Parathyroid adenoma (tissue), 2 donors: ENCODE data around the gene ACER1.
A peak's percentile ranks its signal among the peaks of the same experiment; 100 is the strongest.

Experiments used
- H2AFZ ChIP-seq: fragments of 300-600 bp; sonication (generic); one replicate; pipeline ENCODE4 v1.7.0; 2017; ENCODE audit warnings: antibody characterized with exemption, mild to moderate bottlenecking
- H3K27ac ChIP-seq: fragments of 300-600 bp; sonication (generic); one replicate; pipeline ENCODE4 v1.7.0; 2017
- H3K27me3 ChIP-seq: fragments of 300-600 bp; sonication (generic); one replicate; pipeline ENCODE4 v1.7.0; 2017; ENCODE audit warnings: low read length; ENCODE audit not compliant: control insufficient read depth, insufficient read depth
- H3K36me3 ChIP-seq: fragments of 300-600 bp; sonication (generic); one replicate; pipeline ENCODE4 v1.7.0; 2017; ENCODE audit warnings: low read length; ENCODE audit not compliant: control insufficient read depth, insufficient read depth
- H3K4me1 ChIP-seq: fragments of 300-600 bp; sonication (generic); one replicate; pipeline ENCODE4 v1.7.0; 2017; ENCODE audit warnings: control low read depth
- H3K4me2 ChIP-seq: fragments of 300-600 bp; sonication (generic); one replicate; pipeline ENCODE4 v1.7.0; 2017; ENCODE audit warnings: low read length
- H3K4me3 ChIP-seq: fragments of 300-600 bp; sonication (generic); one replicate; pipeline ENCODE4 v1.7.0; 2017; ENCODE audit warnings: low read depth, low read length
- H3K79me2 ChIP-seq: fragments of 300-600 bp; sonication (generic); one replicate; pipeline ENCODE4 v1.7.0; 2017; ENCODE audit warnings: control low read depth
- H3K9ac ChIP-seq: fragments of 300-600 bp; sonication (generic); one replicate; pipeline ENCODE4 v1.7.0; 2017; ENCODE audit warnings: mild to moderate bottlenecking
- H3K9me3 ChIP-seq: fragments of 300-600 bp; sonication (generic); one replicate; pipeline ENCODE4 v1.7.0; 2017; ENCODE audit warnings: low read length; ENCODE audit not compliant: control insufficient read depth
- TF ChIP-seq, protein P1 (sequence below): fragments of 300-600 bp; sonication (generic); IDR thresholded peaks from one replicate; pipeline ENCODE4 v1.7.0; 2017; ENCODE audit warnings: antibody characterized with exemption, mild to moderate bottlenecking
- donor health status: primary hyperparathyroidism.

Gene ACER1

DNA sequence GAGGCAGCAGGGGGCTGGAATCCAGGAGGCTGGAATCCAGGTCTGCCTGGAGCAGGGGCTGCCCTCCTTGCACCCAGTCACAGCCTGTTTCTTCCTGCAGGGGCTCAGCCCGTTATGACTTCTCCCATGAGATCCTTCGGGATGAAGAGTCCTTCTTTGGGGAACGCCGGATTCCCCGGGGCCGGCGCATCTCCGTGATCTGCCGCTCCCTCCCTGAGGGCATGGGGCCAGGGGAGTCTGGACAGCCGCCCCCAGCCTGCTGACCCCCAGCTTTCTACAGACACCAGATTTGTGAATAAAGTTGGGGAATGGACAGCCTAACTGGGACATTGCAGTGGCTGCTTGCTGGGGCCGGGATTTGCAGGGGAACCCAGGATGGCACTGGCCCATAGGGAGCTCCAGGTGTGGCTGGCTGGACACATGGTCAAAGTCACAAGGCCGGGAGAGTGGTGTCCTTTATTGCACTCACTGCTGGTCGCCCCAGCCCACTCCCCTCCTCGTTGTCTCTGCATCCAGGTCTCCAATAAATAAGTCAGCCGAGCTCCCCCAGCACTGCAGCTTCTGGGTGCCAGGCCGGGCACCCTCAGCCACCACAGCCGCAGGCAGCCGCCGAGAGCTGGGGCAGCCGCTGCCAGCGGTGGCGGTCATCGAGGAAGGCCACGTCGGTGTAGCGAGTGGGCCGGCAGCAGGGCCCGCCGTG, 41.4 kb upstream of the ACER1 start:
- H2AFZ ChIP-seq = no peak overlapping the region
- no peaks in the 10 kb centered on the region for H3K36me3 ChIP-seq
- no peaks in the 10 kb centered on the region for H3K27me3 ChIP-seq
- H3K27ac ChIP-seq = no peak overlapping the region
- no peaks in the 10 kb centered on the region for H3K79me2 ChIP-seq
- H3K4me2 ChIP-seq = no peak overlapping the region
- H3K9ac ChIP-seq = no peak overlapping the region
- H3K4me3 ChIP-seq = no peak overlapping the region
- no peaks in the 10 kb centered on the region for H3K4me1 ChIP-seq
- no peaks in the 10 kb centered on the region for H3K9me3 ChIP-seq
- TF ChIP-seq, protein P1, sequence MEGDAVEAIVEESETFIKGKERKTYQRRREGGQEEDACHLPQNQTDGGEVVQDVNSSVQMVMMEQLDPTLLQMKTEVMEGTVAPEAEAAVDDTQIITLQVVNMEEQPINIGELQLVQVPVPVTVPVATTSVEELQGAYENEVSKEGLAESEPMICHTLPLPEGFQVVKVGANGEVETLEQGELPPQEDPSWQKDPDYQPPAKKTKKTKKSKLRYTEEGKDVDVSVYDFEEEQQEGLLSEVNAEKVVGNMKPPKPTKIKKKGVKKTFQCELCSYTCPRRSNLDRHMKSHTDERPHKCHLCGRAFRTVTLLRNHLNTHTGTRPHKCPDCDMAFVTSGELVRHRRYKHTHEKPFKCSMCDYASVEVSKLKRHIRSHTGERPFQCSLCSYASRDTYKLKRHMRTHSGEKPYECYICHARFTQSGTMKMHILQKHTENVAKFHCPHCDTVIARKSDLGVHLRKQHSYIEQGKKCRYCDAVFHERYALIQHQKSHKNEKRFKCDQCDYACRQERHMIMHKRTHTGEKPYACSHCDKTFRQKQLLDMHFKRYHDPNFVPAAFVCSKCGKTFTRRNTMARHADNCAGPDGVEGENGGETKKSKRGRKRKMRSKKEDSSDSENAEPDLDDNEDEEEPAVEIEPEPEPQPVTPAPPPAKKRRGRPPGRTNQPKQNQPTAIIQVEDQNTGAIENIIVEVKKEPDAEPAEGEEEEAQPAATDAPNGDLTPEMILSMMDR = no peak

DNA sequence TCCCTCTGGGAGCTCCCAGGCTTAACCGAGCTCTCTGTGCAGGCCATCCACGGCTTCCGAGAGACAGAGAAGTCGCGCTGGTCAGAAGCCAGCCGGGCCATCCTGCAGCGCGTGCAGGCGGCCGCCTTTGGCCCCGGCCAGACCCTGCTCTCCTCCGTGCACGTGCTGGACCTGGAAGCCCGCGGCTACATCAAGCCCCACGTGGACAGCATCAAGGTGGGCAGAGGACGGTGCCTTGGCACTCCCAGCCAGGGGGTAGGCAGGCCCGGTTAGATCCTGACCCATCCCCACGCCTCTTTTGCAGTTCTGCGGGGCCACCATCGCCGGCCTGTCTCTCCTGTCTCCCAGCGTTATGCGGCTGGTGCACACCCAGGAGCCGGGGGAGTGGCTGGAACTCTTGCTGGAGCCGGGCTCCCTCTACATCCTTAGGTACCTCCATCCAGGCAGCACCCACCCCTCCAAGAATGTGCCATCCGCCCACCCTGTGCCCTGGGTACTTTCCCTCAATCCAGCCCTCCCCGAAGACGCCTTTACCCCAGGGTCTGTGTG, 40.8 kb upstream of the ACER1 start:
- no peak overlapping the region for H3K4me2 ChIP-seq
- no peak overlapping the region for H3K27ac ChIP-seq
- no peak overlapping the region for H2AFZ ChIP-seq
- no peaks in the 10 kb centered on the region for H3K4me1 ChIP-seq
- no peaks in the 10 kb centered on the region for H3K79me2 ChIP-seq
- no peaks in the 10 kb centered on the region for H3K36me3 ChIP-seq
- TF ChIP-seq, protein P1 = no peak
- H3K9ac ChIP-seq = no peak overlapping the region
- H3K4me3 ChIP-seq = no peak overlapping the region
- H3K9me3 ChIP-seq = no peaks in the 10 kb centered on the region
- H3K27me3 ChIP-seq = no peaks in the 10 kb centered on the region

DNA sequence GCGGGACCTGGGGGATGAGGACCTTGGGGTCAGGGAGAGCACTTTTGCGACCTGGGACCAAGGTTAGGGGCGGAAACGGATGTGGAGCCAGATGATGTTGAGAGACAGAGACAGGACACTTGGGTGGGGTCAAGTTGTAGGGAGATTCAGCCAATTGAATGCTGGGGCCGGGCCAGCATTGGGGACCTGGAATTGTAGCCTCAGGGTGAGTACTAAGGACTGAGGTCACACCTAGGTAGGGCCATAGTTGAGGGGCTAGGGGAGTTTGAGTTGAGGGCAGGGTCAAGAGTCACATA, 40.3 kb upstream of the ACER1 start:
- TF ChIP-seq, protein P1 = no peak

DNA sequence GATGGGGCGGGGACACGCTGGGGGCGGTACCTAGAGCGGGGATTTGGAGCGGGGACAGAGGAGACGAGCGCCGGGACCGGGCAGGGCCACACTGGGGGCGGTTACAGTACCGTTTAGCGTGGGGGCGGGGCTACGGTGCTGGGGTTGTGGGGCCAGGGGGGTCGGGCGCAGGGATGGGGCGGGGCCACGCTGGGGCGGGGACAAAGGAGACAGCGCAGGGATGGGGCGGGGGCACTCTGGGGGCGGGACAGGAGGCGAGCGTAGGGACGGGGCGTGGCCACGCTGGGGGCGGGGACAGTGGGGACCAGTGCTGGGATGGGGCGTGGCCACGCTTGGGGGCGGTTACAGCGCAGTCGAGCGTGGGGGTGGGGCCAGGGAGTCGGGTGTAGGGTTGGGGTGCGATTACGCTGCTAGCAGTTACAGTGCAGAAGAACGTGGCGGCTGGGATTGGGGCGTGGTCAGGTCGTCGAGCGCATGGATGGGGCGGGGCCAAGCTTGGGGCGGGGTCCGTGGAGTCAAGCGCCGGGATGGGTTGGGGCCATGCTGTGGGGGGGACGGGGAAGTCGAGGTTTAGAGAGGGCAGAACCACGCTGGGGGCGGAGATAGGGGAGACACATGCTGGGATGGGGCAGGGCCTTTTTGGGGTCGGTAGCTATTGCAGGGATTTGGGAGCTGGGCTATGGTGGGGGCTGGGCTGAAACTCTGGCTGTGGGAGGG, 39.8 kb upstream of the ACER1 start:
- no peaks in the 10 kb centered on the region for H3K36me3 ChIP-seq
- peak overlapping the region; percentile 100 for H3K27ac ChIP-seq
- H3K79me2 ChIP-seq = no peaks in the 10 kb centered on the region
- H3K4me2 ChIP-seq = peak overlapping the region; percentile 97
- peak overlapping the region; percentile 99 for H3K4me3 ChIP-seq
- no peaks in the 10 kb centered on the region for H3K27me3 ChIP-seq
- H3K4me1 ChIP-seq = no peaks in the 10 kb centered on the region
- peak overlapping the region; percentile 99 for H3K9ac ChIP-seq
- H3K9me3 ChIP-seq = no peaks in the 10 kb centered on the region
- TF ChIP-seq, protein P1 = no peak
- H2AFZ ChIP-seq = peak overlapping the region; percentile 96

More for the DNA sequence above, 40.3 kb upstream of the ACER1 start:
- H2AFZ ChIP-seq = no peak overlapping the region
- H3K4me1 ChIP-seq = no peaks in the 10 kb centered on the region
- H3K4me2 ChIP-seq = peak overlapping the region; percentile 65
- H3K79me2 ChIP-seq = no peaks in the 10 kb centered on the region
- H3K4me3 ChIP-seq = no peak overlapping the region
- H3K9ac ChIP-seq = no peak overlapping the region
- no peaks in the 10 kb centered on the region for H3K27me3 ChIP-seq
- peak overlapping the region; percentile 100 for H3K27ac ChIP-seq
- no peaks in the 10 kb centered on the region for H3K9me3 ChIP-seq
- no peaks in the 10 kb centered on the region for H3K36me3 ChIP-seq
